Erythroblast (primary cell): ENCODE data around the gene DUSP9.

Experiments used
- GATA1 ChIP-seq: IDR thresholded peaks from 2 replicates; pipeline ENCODE4 v1.6.1; 2011; ENCODE audit warnings: low read depth, mild to moderate bottlenecking, control low read depth, low read length, moderate library complexity
- POLR2A ChIP-seq: IDR thresholded peaks from 2 replicates; pipeline ENCODE4 v1.6.1; 2011; ENCODE audit warnings: mild to moderate bottlenecking, low read length

GRCh38 chrX:153641627-153642026, 5.4 kb upstream of the DUSP9 start:
- TF ChIP-seq POLR2A (no peak), GATA1 (no peak)
